Mesenchymal stem cell (in vitro differentiated cells and primary cell): ENCODE data around the gene RASAL3.

Source experiments
- DNase-seq: peaks from one replicate; pipeline ENCODE4 v3.0.0-alpha.2; 2013
- H2AFZ ChIP-seq: one replicate; pipeline ENCODE4 v1.6.1; 2013; ENCODE audit warnings: low read depth, mild to moderate bottlenecking, control low read depth, inconsistent platforms, low read length, moderate library complexity
- H2AK5ac ChIP-seq: 2 replicates; pipeline ENCODE4 v1.6.1; 2013; ENCODE audit warnings: low read length, moderate library complexity, mild to moderate bottlenecking, inconsistent platforms; ENCODE audit not compliant: severe bottlenecking
- H2BK120ac ChIP-seq: one replicate; pipeline ENCODE4 v1.6.1; 2013; ENCODE audit warnings: low read depth, mild to moderate bottlenecking, inconsistent platforms, low read length, moderate library complexity
- H2BK12ac ChIP-seq, 2 experiments: one replicate each; pipeline ENCODE4 v1.6.1; 2013; ENCODE audit warnings: inconsistent platforms in 2 of 2, low read length in 2 of 2, mild to moderate bottlenecking in 2 of 2, moderate library complexity in 2 of 2, control low read depth in 1 of 2
- H2BK15ac ChIP-seq: one replicate; pipeline ENCODE4 v1.6.1; 2013; ENCODE audit warnings: mild to moderate bottlenecking, low read depth, inconsistent platforms; ENCODE audit not compliant: poor library complexity, severe bottlenecking
- H2BK5ac ChIP-seq: 2 replicates; pipeline ENCODE4 v1.6.1; 2013; ENCODE audit warnings: low read depth, mild to moderate bottlenecking, low read length, control low read depth, inconsistent platforms; ENCODE audit not compliant: poor library complexity, severe bottlenecking
- H3K14ac ChIP-seq, 2 experiments: one replicate each; pipeline ENCODE4 v1.6.1; 2013; ENCODE audit warnings: inconsistent platforms in 2 of 2, low read length in 2 of 2, control low read depth in 1 of 2, mild to moderate bottlenecking in 1 of 2, moderate library complexity in 1 of 2
- H3K18ac ChIP-seq, 2 experiments: one replicate each; pipeline ENCODE4 v1.6.1; 2013; ENCODE audit warnings: inconsistent platforms in 2 of 2, low read length in 2 of 2, control low read depth in 1 of 2, low read depth in 1 of 2, mild to moderate bottlenecking in 1 of 2
- H3K23ac ChIP-seq, 2 experiments: one replicate each; pipeline ENCODE4 v1.6.1; 2013; ENCODE audit warnings: inconsistent platforms in 2 of 2, low read length in 2 of 2, mild to moderate bottlenecking in 2 of 2, moderate library complexity in 2 of 2, control low read depth in 1 of 2
- H3K27ac ChIP-seq: 2 replicates; pipeline ENCODE4 v1.5.1; 2013; ENCODE audit warnings: mild to moderate bottlenecking, moderate library complexity, low read length, control low read depth, inconsistent platforms; ENCODE audit not compliant: poor library complexity, severe bottlenecking
- H3K27me3 ChIP-seq, 2 experiments: 2 replicates each; pipeline versions ENCODE4 v1.6.1 to v1.7.0; 2013; ENCODE audit warnings: low read length in 2 of 2, mild to moderate bottlenecking in 2 of 2, moderate library complexity in 2 of 2, control low read depth in 1 of 2, inconsistent platforms in 1 of 2; ENCODE audit not compliant: control insufficient read depth in 1 of 2, insufficient read depth in 1 of 2
- H3K36me3 ChIP-seq, 2 experiments: 2 replicates each; pipeline versions ENCODE4 v1.6.1 to v1.7.0; 2013; ENCODE audit warnings: low read length in 2 of 2, control low read depth in 1 of 2, inconsistent platforms in 1 of 2, low read depth in 1 of 2, mild to moderate bottlenecking in 1 of 2; ENCODE audit not compliant: insufficient read depth in 2 of 2, control insufficient read depth in 1 of 2
- H3K4ac ChIP-seq, 2 experiments: one replicate each; pipeline ENCODE4 v1.6.1; 2013; ENCODE audit warnings: inconsistent platforms in 2 of 2, low read length in 2 of 2, mild to moderate bottlenecking in 2 of 2, moderate library complexity in 2 of 2, control low read depth in 1 of 2, low read depth in 1 of 2
- H3K4me1 ChIP-seq: 2 replicates; pipeline ENCODE4 v1.6.1; 2013; ENCODE audit warnings: low read depth, low read length, control low read depth; ENCODE audit not compliant: control insufficient read depth, insufficient read depth
- H3K4me2 ChIP-seq: 2 replicates; pipeline ENCODE4 v1.6.1; 2013; ENCODE audit warnings: low read length, mild to moderate bottlenecking, inconsistent platforms; ENCODE audit not compliant: poor library complexity, severe bottlenecking
- H3K4me3 ChIP-seq, 2 experiments: 2 replicates each; pipeline versions ENCODE4 v1.5.1 to v1.7.0; 2013; ENCODE audit warnings: low read length in 2 of 2, mild to moderate bottlenecking in 2 of 2, control low read depth in 1 of 2, low read depth in 1 of 2; ENCODE audit not compliant: insufficient read depth in 1 of 2
- H3K79me1 ChIP-seq: replicated peaks from 2 replicates; pipeline ENCODE4 v1.6.1; 2013; ENCODE audit warnings: mild to moderate bottlenecking, control low read depth, low read length, inconsistent platforms; ENCODE audit not compliant: poor library complexity, severe bottlenecking
- H3K9ac ChIP-seq: 2 replicates; pipeline ENCODE4 v1.7.0; 2013; ENCODE audit warnings: mild to moderate bottlenecking, low read length, moderate library complexity
- H3K9me3 ChIP-seq: 2 replicates; pipeline ENCODE4 v1.7.0; 2013; ENCODE audit warnings: mild to moderate bottlenecking, low read length; ENCODE audit not compliant: control insufficient read depth
- H4K8ac ChIP-seq: one replicate; pipeline ENCODE4 v1.6.1; 2013; ENCODE audit warnings: inconsistent platforms, mild to moderate bottlenecking, low read length, moderate library complexity
- H4K91ac ChIP-seq: one replicate; pipeline ENCODE4 v1.6.1; 2013; ENCODE audit warnings: mild to moderate bottlenecking, low read length, inconsistent platforms
- WGBS: methylation state at CpG from one replicate; pipeline ENCODE4 v1.1.7; 2013; ENCODE audit warnings: mixed read lengths; 5-methylcytosine and 5-hydroxymethylcytosine counted together

Gene RASAL3

GRCh38 chr19:15437355-15438123 is 26.8 kb downstream of the RASAL3 start:
- Histone ChIP-seq H3K79me1 (no peaks in the 10 kb centered on the region), H3K27ac (no peak overlapping the region)

GRCh38 chr19:15436826-15437110 is 27.6 kb downstream of the RASAL3 start:
- H3K27ac ChIP-seq = no peak overlapping the region
- H3K4ac ChIP-seq = no peak overlapping the region
- H3K9me3 ChIP-seq = no peaks in the 10 kb centered on the region

More at GRCh38 chr19:15437355-15438123, 26.8 kb downstream of the RASAL3 start:
- no peak overlapping the region for H2AFZ ChIP-seq
- no peak overlapping the region for H2AK5ac ChIP-seq
- no peak overlapping the region for H3K4me3 ChIP-seq
- no peak overlapping the region for H3K14ac ChIP-seq
- H3K9ac ChIP-seq = no peak overlapping the region
- DNase-seq = peak; percentile 37
- H3K18ac ChIP-seq = no peak overlapping the region
- no peak overlapping the region for H3K23ac ChIP-seq
- H4K8ac ChIP-seq = no peak overlapping the region
- no peaks in the 10 kb centered on the region for H3K9me3 ChIP-seq
- no peak overlapping the region for H2BK15ac ChIP-seq
- H4K91ac ChIP-seq = no peak overlapping the region
- H2BK5ac ChIP-seq = no peak overlapping the region
- 88% methylated on average over 10 of the region's 10 CpGs for WGBS
- H3K27me3 ChIP-seq = no peaks in the 10 kb centered on the region
- no peak overlapping the region for H3K4ac ChIP-seq
- no peak overlapping the region for H3K4me2 ChIP-seq
- peaks cover 5% of the 10 kb centered on the region for H3K4me1 ChIP-seq
- H2BK120ac ChIP-seq = no peak overlapping the region
- H2BK12ac ChIP-seq = no peak overlapping the region
- H3K36me3 ChIP-seq = peaks cover 0 to 28% of the 10 kb centered on the region in 2 experiments

GRCh38 chr19:15436012-15436825 is 28.1 kb downstream of the RASAL3 start:
- Histone ChIP-seq H3K4me2 (no peak overlapping the region), H3K4me3 (no peak overlapping the region), H2AFZ (no peak overlapping the region), H3K4ac (no peak overlapping the region), H3K23ac (no peak overlapping the region), H2AK5ac (no peak overlapping the region), H3K27ac (no peak overlapping the region), H3K9ac (peak overlapping the region; percentile 49), H2BK5ac (no peak overlapping the region), H3K4me1 (peaks cover 11% of the 10 kb centered on the region), H3K18ac (no peak overlapping the region), H2BK120ac (no peak overlapping the region), H3K9me3 (no peaks in the 10 kb centered on the region), H3K36me3 (peaks cover 0 to 28% of the 10 kb centered on the region in 2 experiments), H3K14ac (no peak overlapping the region), H2BK15ac (no peak overlapping the region), H4K8ac (no peak overlapping the region), H4K91ac (no peak overlapping the region), H3K27me3 (no peaks in the 10 kb centered on the region), H2BK12ac (no peak overlapping the region), H3K79me1 (no peaks in the 10 kb centered on the region)
- DNase-seq = no peak
- 82% methylated on average over 10 of the region's 10 CpGs for WGBS

More at GRCh38 chr19:15436826-15437110, 27.6 kb downstream of the RASAL3 start:
- Histone ChIP-seq H3K36me3 (peaks cover 0 to 28% of the 10 kb centered on the region in 2 experiments), H4K8ac (no peak overlapping the region), H3K27me3 (no peaks in the 10 kb centered on the region), H3K4me2 (no peak overlapping the region), H3K4me3 (no peak overlapping the region), H2BK15ac (no peak overlapping the region), H2BK12ac (no peak overlapping the region), H3K14ac (no peak overlapping the region), H3K4me1 (peaks cover 6% of the 10 kb centered on the region), H2AFZ (no peak overlapping the region), H3K9ac (peak overlapping the region; percentile 49), H4K91ac (no peak overlapping the region), H2BK5ac (no peak overlapping the region), H3K23ac (no peak overlapping the region), H2AK5ac (no peak overlapping the region), H2BK120ac (no peak overlapping the region), H3K79me1 (no peaks in the 10 kb centered on the region), H3K18ac (no peak overlapping the region)
- DNase-seq = no peak
- WGBS = 90% methylated on average over 15 of the region's 15 CpGs

- DNase-seq = no peak
- H3K79me1 ChIP-seq = peaks cover 3% of the 10 kb centered on the region
- peak overlapping the region in 1 of 2 experiments; percentile 81 for H3K18ac ChIP-seq
- peak overlapping the region in 1 of 2 experiments; percentile 49 for H3K14ac ChIP-seq
- H3K9me3 ChIP-seq = no peaks in the 10 kb centered on the region
- peak overlapping the region; percentile 44 for H3K27ac ChIP-seq
- H3K4me3 ChIP-seq = peak overlapping the region in 1 of 2 experiments; percentile 84
- H2BK120ac ChIP-seq = no peak overlapping the region
- peak overlapping the region; percentile 73 for H2AFZ ChIP-seq
- peak overlapping the region; percentile 13 to 49 for H3K4ac ChIP-seq
- H3K23ac ChIP-seq = no peak overlapping the region
- H2BK12ac ChIP-seq = peak overlapping the region; percentile 61 to 81
- peak overlapping the region; percentile 90 for H3K9ac ChIP-seq
- WGBS = 67% methylated on average over 8 of the region's 8 CpGs
- H2BK15ac ChIP-seq = no peak overlapping the region
- peak overlapping the region; percentile 83 for H4K8ac ChIP-seq
- H2BK5ac ChIP-seq = no peak overlapping the region
- H3K4me2 ChIP-seq = peak overlapping the region; percentile 77
- peaks cover 5 to 33% of the 10 kb centered on the region in 2 experiments for H3K36me3 ChIP-seq
- H4K91ac ChIP-seq = peak overlapping the region; percentile 84
- no peak overlapping the region for H2AK5ac ChIP-seq
- H3K27me3 ChIP-seq = no peaks in the 10 kb centered on the region
- H3K4me1 ChIP-seq = peaks cover 25% of the 10 kb centered on the region
These were observed 30.8 kb downstream of the RASAL3 start for GRCh38 chr19:15433519-15434069.
